Endothelial cell of umbilical vein (primary cell): ENCODE results near the gene CNTN2. TPM values are rescaled to one million over a fixed set of nuclear protein-coding genes. Genes with fewer than 3 reads are reported as not detected.

Experiments used
- BruUV-seq: library from RNA; stranded (reverse); fragments of 400-500 nt; replicated peaks from 2 replicates; lab custom pipeline; 2021; lab: Mats Ljungman, UMichigan
- CTCF ChIA-PET: fragments of 300-600, 350-600 bp; sonication (Branson Sonifier 250); formaldehyde crosslinking; loops from one replicate; lab custom pipeline; 2021; ENCODE audit warnings: antibody characterized with exemption, inconsistent platforms; lab: Charles Lee
- POLR2A ChIA-PET: fragments of 300-600, 350-600 bp; sonication (Branson Sonifier 250); formaldehyde crosslinking; loops from one replicate; lab custom pipeline; 2021; ENCODE audit warnings: antibody characterized with exemption, inconsistent platforms; lab: Charles Lee
- DNase-seq: peaks from one replicate; pipeline ENCODE4 v3.0.0-alpha.2; 2011; ENCODE audit warnings: low read depth, low spot score
- FAIRE-seq: peaks from 2 replicates; lab custom pipeline; 2011; peaks lifted over from hg19 to GRCh38; lab: Jason Lieb, UNC
- H2AFZ ChIP-seq: 2 replicates; pipeline ENCODE4 v1.6.0; 2012; ENCODE audit warnings: low read depth, low read length, control low read depth, inconsistent platforms
- H3K27ac ChIP-seq: 2 replicates; pipeline ENCODE4 v1.5.1; 2011; ENCODE audit warnings: low read depth, mild to moderate bottlenecking, control low read depth, low read length, moderate library complexity; ENCODE audit not compliant: insufficient read depth
- H3K27me3 ChIP-seq, 2 experiments: 2 replicates each; pipeline versions ENCODE4 v1.6.0 to v1.6.1; 2011; ENCODE audit warnings: low read length in 2 of 2, mixed read lengths in 1 of 2; ENCODE audit not compliant: control insufficient read depth in 2 of 2, insufficient read depth in 2 of 2
- H3K36me3 ChIP-seq, 2 experiments: 2 replicates in 1 of 2; 3 replicates in 1 of 2; pipeline ENCODE4 v1.5.1; 2011; ENCODE audit warnings: low read length in 2 of 2, mild to moderate bottlenecking in 1 of 2, moderate library complexity in 1 of 2; ENCODE audit not compliant: control insufficient read depth in 2 of 2, insufficient read depth in 2 of 2; ENCODE audit errors: extremely low read depth in 1 of 2
- H3K4me1 ChIP-seq: 3 replicates; pipeline ENCODE4 v1.5.1; 2011; ENCODE audit warnings: mild to moderate bottlenecking, low read length; ENCODE audit not compliant: control insufficient read depth, insufficient read depth; ENCODE audit errors: extremely low read depth
- H3K4me2 ChIP-seq: 2 replicates; pipeline ENCODE4 v1.6.1; 2011; ENCODE audit warnings: low read length, control low read depth, mixed read lengths; ENCODE audit not compliant: insufficient read depth
- H3K4me3 ChIP-seq, 3 experiments: fragments of 200-600 bp in 1 of 3; sonication (generic), shearing (Covaris generic) in 1 of 3; replicated peaks in 1 of 3; 2 replicates each; pipeline ENCODE4 v1.5.1; 2011 to 2016; ENCODE audit warnings: control low read depth in 3 of 3, low read length in 3 of 3, mild to moderate bottlenecking in 2 of 3, inconsistent platforms in 1 of 3, low read depth in 1 of 3, moderate library complexity in 1 of 3; ENCODE audit not compliant: insufficient read depth in 1 of 3
- H3K79me2 ChIP-seq: 2 replicates; pipeline ENCODE4 v1.6.0; 2012; ENCODE audit warnings: low read length, inconsistent platforms; ENCODE audit not compliant: control insufficient read depth, insufficient read depth
- H3K9ac ChIP-seq: replicated peaks from 2 replicates; pipeline ENCODE3; 2011; ENCODE audit warnings: low read length, control low read depth; ENCODE audit not compliant: insufficient read depth; ENCODE audit errors: extremely low read depth
- H3K9me1 ChIP-seq: replicated peaks from 3 replicates; pipeline ENCODE4 v1.6.0; 2011; ENCODE audit warnings: mild to moderate bottlenecking, low read length; ENCODE audit not compliant: control insufficient read depth, insufficient read depth; ENCODE audit errors: extremely low read depth
- H3K9me3 ChIP-seq: replicated peaks from 2 replicates; pipeline ENCODE4 v1.5.1; 2012; ENCODE audit warnings: low read length, inconsistent platforms; ENCODE audit not compliant: control insufficient read depth, insufficient read depth
- H4K20me1 ChIP-seq: replicated peaks from 2 replicates; pipeline ENCODE3; 2011; ENCODE audit warnings: mild to moderate bottlenecking, low read length; ENCODE audit not compliant: control insufficient read depth, insufficient read depth; ENCODE audit errors: extremely low read depth
- EZH2 ChIP-seq: IDR thresholded peaks from 2 replicates; pipeline ENCODE4 v1.6.1; 2012; ENCODE audit warnings: borderline replicate concordance, low read depth, mild to moderate bottlenecking, moderate library complexity, low read length, inconsistent platforms; ENCODE audit not compliant: severe bottlenecking
- FOS ChIP-seq: IDR thresholded peaks from 2 replicates; pipeline ENCODE4 v1.6.1; 2011; ENCODE audit warnings: mild to moderate bottlenecking, low read length, moderate library complexity, borderline replicate concordance; ENCODE audit not compliant: insufficient read depth
- GATA2 ChIP-seq: IDR thresholded peaks from 2 replicates; pipeline ENCODE4 v1.7.0; 2011; ENCODE audit warnings: low read depth, mild to moderate bottlenecking, moderate library complexity, mixed read lengths, low read length; ENCODE audit not compliant: insufficient read length, insufficient read depth
- JUN ChIP-seq: IDR thresholded peaks from 2 replicates; pipeline ENCODE4 v1.6.1; 2011; ENCODE audit warnings: borderline replicate concordance, low read depth; ENCODE audit not compliant: insufficient read length, insufficient read depth
- MYC ChIP-seq: IDR thresholded peaks from one replicate; pipeline ENCODE4 v1.6.1; 2011; ENCODE audit warnings: mild to moderate bottlenecking, low read depth, low read length
- POLR2A ChIP-seq: IDR thresholded peaks from 2 replicates; pipeline ENCODE4 v1.6.1; 2012; ENCODE audit warnings: low read depth, mild to moderate bottlenecking, control low read depth, low read length
- POLR2AphosphoS5 ChIP-seq: IDR thresholded peaks from 2 replicates; pipeline ENCODE4 v1.6.1; 2012; ENCODE audit warnings: low read depth, mild to moderate bottlenecking, control low read depth, low read length, moderate library complexity; ENCODE audit not compliant: insufficient read depth
- dilution Hi-C: fragments of 300-500 bp; cut with MboI; formaldehyde crosslinking; loops from one replicate; pipeline ENCODE4 v1.15.0; 2019; ENCODE audit warnings: low sequenced_read_pairs; ENCODE audit not compliant: extremely low pct_ligation_motif_present
- intact Hi-C: fragments of 100-400 bp; cut with micrococcal nuclease; formaldehyde crosslinking; loops from one replicate; pipeline ENCODE4 v1.10.0; 2022
- polyA plus RNA-seq, 4 experiments: library from polyadenylated mRNA; depleted of rRNA in 3 of 4; stranded (reverse) in 3 of 4; unstranded in 1 of 4; fragments of >200 nt; gene quantifications; 2 replicates each; pipeline versions ENCODE4 v1.2.1 to v1.2.3, GENCODE V29; 2011 to 2012; ENCODE audit warnings: missing spikeins in 1 of 4
- total RNA-seq: library from RNA; stranded (reverse); gene quantifications from 2 replicates; pipeline ENCODE4 v1.2.3, GENCODE V29; 2021
- TF ChIP-seq, protein P1 (sequence below): IDR thresholded peaks from 2 replicates; pipeline ENCODE4 v1.6.1; 2011; ENCODE audit not compliant: insufficient read depth, insufficient read length
- TF ChIP-seq, protein P2 (sequence below), 2 donors: IDR thresholded peaks; 1 replicate in 1 of 2; 2 replicates in 1 of 2; pipeline ENCODE4 v1.5.1; 2011; ENCODE audit warnings: low read length in 2 of 2, mild to moderate bottlenecking in 2 of 2, moderate library complexity in 2 of 2, control low read depth in 1 of 2, inconsistent platforms in 1 of 2, low read depth in 1 of 2; ENCODE audit not compliant: insufficient read depth in 1 of 2; ENCODE audit errors: extremely low read depth in 1 of 2

Gene CNTN2
- total and polyA plus RNA-seq, 2 donors (not counting 3 experiments of a cell fraction or from before 2014, with no cell fraction given), result not detected

DNA sequence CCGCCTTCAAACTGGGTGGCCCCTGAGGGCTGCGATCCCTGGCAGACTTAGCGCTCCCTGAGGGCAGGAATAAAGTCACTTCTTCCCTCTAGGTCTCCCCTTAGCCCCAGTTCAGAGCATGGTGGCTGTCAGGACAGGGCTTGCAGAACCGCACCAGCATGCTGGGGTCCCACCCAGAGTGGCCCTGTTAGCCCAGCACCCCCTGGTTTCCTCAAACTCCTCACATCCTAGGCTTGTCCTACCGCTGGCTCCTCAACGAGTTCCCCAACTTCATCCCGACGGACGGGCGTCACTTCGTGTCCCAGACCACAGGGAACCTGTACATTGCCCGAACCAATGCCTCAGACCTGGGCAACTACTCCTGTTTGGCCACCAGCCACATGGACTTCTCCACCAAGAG, 15.8 kb downstream of the CNTN2 start:
- Histone ChIP-seq H2AFZ (no peak overlapping the region), H4K20me1 (no peaks in the 10 kb centered on the region), H3K79me2 (no peaks in the 10 kb centered on the region), H3K9me3 (no peaks in the 10 kb centered on the region), H3K9ac (no peak overlapping the region), H3K36me3 (no peaks in the 10 kb centered on the region), H3K27me3 (peaks cover 0 to 2% of the 10 kb centered on the region in 2 experiments), H3K4me2 (no peak overlapping the region), H3K4me3 (no peak overlapping the region), H3K4me1 (no peaks in the 10 kb centered on the region), H3K27ac (no peak overlapping the region), H3K9me1 (no peaks in the 10 kb centered on the region)
- CTCF ChIA-PET, result interaction anchor here (1.5 to 1.8 kb wide), 2 partner anchors 68 to 69 kb away, joined by 3 to 6 read pairs; no protein-coding TSS in a partner anchor
- TF ChIP-seq, protein P1, sequence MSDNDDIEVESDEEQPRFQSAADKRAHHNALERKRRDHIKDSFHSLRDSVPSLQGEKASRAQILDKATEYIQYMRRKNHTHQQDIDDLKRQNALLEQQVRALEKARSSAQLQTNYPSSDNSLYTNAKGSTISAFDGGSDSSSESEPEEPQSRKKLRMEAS, result no peak
- TF ChIP-seq POLR2AphosphoS5 (no peak), EZH2 (no peak), JUN (no peak), MYC (no peak), GATA2 (no peak), FOS (no peak), POLR2A (no peak)
- TF ChIP-seq, protein P2, sequence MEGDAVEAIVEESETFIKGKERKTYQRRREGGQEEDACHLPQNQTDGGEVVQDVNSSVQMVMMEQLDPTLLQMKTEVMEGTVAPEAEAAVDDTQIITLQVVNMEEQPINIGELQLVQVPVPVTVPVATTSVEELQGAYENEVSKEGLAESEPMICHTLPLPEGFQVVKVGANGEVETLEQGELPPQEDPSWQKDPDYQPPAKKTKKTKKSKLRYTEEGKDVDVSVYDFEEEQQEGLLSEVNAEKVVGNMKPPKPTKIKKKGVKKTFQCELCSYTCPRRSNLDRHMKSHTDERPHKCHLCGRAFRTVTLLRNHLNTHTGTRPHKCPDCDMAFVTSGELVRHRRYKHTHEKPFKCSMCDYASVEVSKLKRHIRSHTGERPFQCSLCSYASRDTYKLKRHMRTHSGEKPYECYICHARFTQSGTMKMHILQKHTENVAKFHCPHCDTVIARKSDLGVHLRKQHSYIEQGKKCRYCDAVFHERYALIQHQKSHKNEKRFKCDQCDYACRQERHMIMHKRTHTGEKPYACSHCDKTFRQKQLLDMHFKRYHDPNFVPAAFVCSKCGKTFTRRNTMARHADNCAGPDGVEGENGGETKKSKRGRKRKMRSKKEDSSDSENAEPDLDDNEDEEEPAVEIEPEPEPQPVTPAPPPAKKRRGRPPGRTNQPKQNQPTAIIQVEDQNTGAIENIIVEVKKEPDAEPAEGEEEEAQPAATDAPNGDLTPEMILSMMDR (IDR thresholded peaks at IDR 0.05; ENCODE audit: extremely low read depth in 1 of 2, insufficient read depth in 1 of 2, low read depth in 1 of 2, low read length in 2 of 2), result no peak
- POLR2A ChIA-PET, result no interaction called here
- DNase-seq, result no peak
- FAIRE-seq, result no peak
- dilution Hi-C loops (no loop called here), intact Hi-C loops (no loop called here)
- BruUV-seq, result no TSS peak
